Endodermal cell (in vitro differentiated cells): Measurements from ENCODE around the gene MYH13. TPM values are rescaled to one million over a fixed set of nuclear protein-coding genes. Genes with fewer than 3 reads are reported as not detected.

Source experiments
- DNase-seq: peaks from one replicate; pipeline ENCODE4 v3.0.0-alpha.2; 2017
- H3K27ac ChIP-seq: 2 replicates; pipeline ENCODE4 v1.5.1; 2013; ENCODE audit warnings: mild to moderate bottlenecking, low read depth, low read length, moderate library complexity
- H3K27me3 ChIP-seq: 2 replicates; pipeline ENCODE4 v1.6.1; 2013; ENCODE audit warnings: mild to moderate bottlenecking, low read length, moderate library complexity; ENCODE audit not compliant: insufficient read depth, control insufficient read depth, poor library complexity, severe bottlenecking
- H3K36me3 ChIP-seq: 2 replicates; pipeline ENCODE4 v1.7.0; 2013; ENCODE audit warnings: mild to moderate bottlenecking, low read length, moderate library complexity; ENCODE audit not compliant: control insufficient read depth, insufficient read depth
- H3K4me1 ChIP-seq: one replicate; pipeline ENCODE4 v1.7.0; 2013; ENCODE audit warnings: low read length; ENCODE audit not compliant: control insufficient read depth, insufficient read depth
- H3K4me3 ChIP-seq: 2 replicates; pipeline ENCODE4 v1.5.1; 2013; ENCODE audit warnings: mild to moderate bottlenecking, low read length, moderate library complexity
- H3K9ac ChIP-seq: 2 replicates; pipeline ENCODE4 v1.6.1; 2013; ENCODE audit warnings: mild to moderate bottlenecking, low read length, moderate library complexity; ENCODE audit not compliant: poor library complexity, severe bottlenecking; ENCODE audit errors: extremely low read depth
- H3K9me3 ChIP-seq: 2 replicates; pipeline ENCODE4 v1.6.1; 2013; ENCODE audit warnings: mild to moderate bottlenecking, low read length, moderate library complexity; ENCODE audit not compliant: control insufficient read depth
- H3K27ac Mint-ChIP-seq: 2 replicates; pipeline ENCODE4 v1.8.0; 2020; ENCODE audit warnings: mixed read lengths
- H3K27me3 Mint-ChIP-seq: 2 replicates; pipeline ENCODE4 v1.8.0; 2021; ENCODE audit warnings: mild to moderate bottlenecking, mixed read lengths; ENCODE audit not compliant: insufficient read depth
- H3K36me3 Mint-ChIP-seq: 2 replicates; pipeline ENCODE4 v1.8.0; 2020; ENCODE audit warnings: low read depth, mixed read lengths
- H3K4me1 Mint-ChIP-seq: 2 replicates; pipeline ENCODE4 v1.8.0; 2020; ENCODE audit warnings: mixed read lengths
- H3K4me3 Mint-ChIP-seq: 2 replicates; pipeline ENCODE4 v1.8.0; 2020; ENCODE audit warnings: mild to moderate bottlenecking, moderate library complexity, mixed read lengths
- H3K9me3 Mint-ChIP-seq: 2 replicates; pipeline ENCODE4 v1.8.0; 2020; ENCODE audit warnings: mild to moderate bottlenecking, mixed read lengths
- WGBS, 2 experiments: methylation state at CpG; one replicate each; pipeline versions ENCODE4 v1.1.5 to v1.1.7; 2013; ENCODE audit warnings: missing lambda C conversion rate in 2 of 2, mixed read lengths in 1 of 2; ENCODE audit not compliant: insufficient coverage in 1 of 2, insufficient read length in 1 of 2; 5-methylcytosine and 5-hydroxymethylcytosine counted together
- total RNA-seq, 2 donors: library from RNA; stranded (reverse); fragmentation: NEBNext Ultra II Directional in 1 of 2; extraction: Animal tissue kit (Norgen Biotek cat#: 25700) in 1 of 2; gene quantifications; 2 replicates in 1 of 2; 3 replicates in 1 of 2; pipeline ENCODE4 v1.2.1, GENCODE V29; 2021
- TF ChIP-seq, protein P1 (sequence below): fragments of 200-600 bp; sonication (generic); conservative IDR thresholded peaks from 2 replicates; pipeline ENCODE4 v1.5.0; 2021; ENCODE audit warnings: antibody characterized with exemption, mild to moderate bottlenecking

The MYH13 gene
- total RNA-seq, 2 donors from 2014 or later = not detected

DNA sequence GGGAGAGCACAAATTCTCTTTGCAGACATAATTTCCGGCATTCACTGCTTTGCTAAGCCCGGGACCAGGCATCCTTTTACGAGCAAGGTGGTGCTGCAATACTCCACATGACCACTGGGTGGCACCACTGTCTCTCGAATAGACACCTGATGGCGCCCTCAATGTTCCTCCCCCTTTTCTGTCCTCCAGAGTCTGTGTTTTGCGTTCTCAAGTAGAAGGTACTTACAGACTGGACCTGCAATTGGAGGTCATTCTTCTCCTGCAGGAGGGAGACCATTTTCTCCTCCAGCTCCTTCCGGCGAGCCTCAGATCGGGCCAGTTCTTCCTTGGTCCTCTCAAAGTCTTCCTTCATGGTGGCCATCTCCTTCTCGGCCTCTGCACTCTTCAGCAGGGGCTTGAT lies 45.2 kb downstream of the MYH13 start:
- DNase-seq = peak; percentile 98
- H3K4me1 Mint-ChIP-seq = peaks cover 1% of the 10 kb centered on the region
- H3K9ac ChIP-seq = no peak overlapping the region
- no peaks in the 10 kb centered on the region for H3K36me3 Mint-ChIP-seq
- TF ChIP-seq, protein P1, sequence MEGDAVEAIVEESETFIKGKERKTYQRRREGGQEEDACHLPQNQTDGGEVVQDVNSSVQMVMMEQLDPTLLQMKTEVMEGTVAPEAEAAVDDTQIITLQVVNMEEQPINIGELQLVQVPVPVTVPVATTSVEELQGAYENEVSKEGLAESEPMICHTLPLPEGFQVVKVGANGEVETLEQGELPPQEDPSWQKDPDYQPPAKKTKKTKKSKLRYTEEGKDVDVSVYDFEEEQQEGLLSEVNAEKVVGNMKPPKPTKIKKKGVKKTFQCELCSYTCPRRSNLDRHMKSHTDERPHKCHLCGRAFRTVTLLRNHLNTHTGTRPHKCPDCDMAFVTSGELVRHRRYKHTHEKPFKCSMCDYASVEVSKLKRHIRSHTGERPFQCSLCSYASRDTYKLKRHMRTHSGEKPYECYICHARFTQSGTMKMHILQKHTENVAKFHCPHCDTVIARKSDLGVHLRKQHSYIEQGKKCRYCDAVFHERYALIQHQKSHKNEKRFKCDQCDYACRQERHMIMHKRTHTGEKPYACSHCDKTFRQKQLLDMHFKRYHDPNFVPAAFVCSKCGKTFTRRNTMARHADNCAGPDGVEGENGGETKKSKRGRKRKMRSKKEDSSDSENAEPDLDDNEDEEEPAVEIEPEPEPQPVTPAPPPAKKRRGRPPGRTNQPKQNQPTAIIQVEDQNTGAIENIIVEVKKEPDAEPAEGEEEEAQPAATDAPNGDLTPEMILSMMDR = peak; percentile 95
- H3K36me3 ChIP-seq = no peaks in the 10 kb centered on the region
- peaks cover 4% of the 10 kb centered on the region for H3K27me3 Mint-ChIP-seq
- no peak overlapping the region for H3K27ac ChIP-seq
- H3K4me3 Mint-ChIP-seq = no peak overlapping the region
- no peaks in the 10 kb centered on the region for H3K4me1 ChIP-seq
- H3K9me3 ChIP-seq = no peaks in the 10 kb centered on the region
- H3K27me3 ChIP-seq = no peaks in the 10 kb centered on the region
- H3K4me3 ChIP-seq = no peak overlapping the region
- H3K9me3 Mint-ChIP-seq = no peaks in the 10 kb centered on the region
- H3K27ac Mint-ChIP-seq = no peak overlapping the region
- 19 to 51% methylated on average over 6 to 10 of the region's 10 CpGs for WGBS, 2 experiments

DNA sequence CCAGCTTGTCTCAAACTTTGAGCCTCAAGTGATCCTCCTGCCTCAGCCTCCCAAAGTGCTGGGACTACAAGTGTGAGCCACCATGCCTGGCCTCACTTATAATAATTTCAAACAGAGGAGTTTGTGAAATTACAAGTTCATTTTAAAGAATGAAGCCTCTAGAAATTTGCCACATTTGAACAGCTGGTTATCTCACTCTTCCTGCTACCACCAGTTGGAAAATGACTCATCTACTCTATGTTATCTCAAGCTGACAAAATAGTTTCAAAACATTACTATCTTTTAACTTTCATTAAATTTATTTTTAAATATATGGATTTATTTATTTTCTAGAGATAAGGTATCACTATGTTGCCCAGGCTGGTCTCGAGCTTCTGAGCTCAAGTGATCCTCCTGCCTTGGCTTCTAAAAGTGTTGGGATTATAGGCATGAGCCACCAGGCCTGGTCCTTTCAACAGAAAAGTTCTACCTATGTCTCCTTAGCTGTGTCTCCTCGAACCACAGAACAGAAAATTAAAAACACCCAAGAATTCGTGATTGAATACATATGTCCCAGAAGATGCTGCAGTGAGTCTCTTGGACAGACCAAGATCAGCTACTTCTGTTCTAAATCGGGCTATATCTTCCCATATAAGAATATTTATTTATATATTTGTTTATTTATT lies 47.6 kb downstream of the MYH13 start:
- DNase-seq = no peak
- H3K4me3 Mint-ChIP-seq = no peak overlapping the region
- TF ChIP-seq, protein P1 = no peak
- Histone ChIP-seq H3K9ac (no peak overlapping the region), H3K27ac (no peak overlapping the region), H3K4me3 (no peak overlapping the region), H3K9me3 (no peaks in the 10 kb centered on the region), H3K4me1 (no peaks in the 10 kb centered on the region), H3K36me3 (no peaks in the 10 kb centered on the region), H3K27me3 (no peaks in the 10 kb centered on the region)
- H3K27ac Mint-ChIP-seq = no peak overlapping the region
- peaks cover 1% of the 10 kb centered on the region for H3K4me1 Mint-ChIP-seq
- no peaks in the 10 kb centered on the region for H3K36me3 Mint-ChIP-seq
- H3K9me3 Mint-ChIP-seq = no peaks in the 10 kb centered on the region
- WGBS, 2 experiments = 94 to 100% methylated on average over 1 to 3 of the region's 4 CpGs
- peaks cover 4% of the 10 kb centered on the region for H3K27me3 Mint-ChIP-seq

DNA sequence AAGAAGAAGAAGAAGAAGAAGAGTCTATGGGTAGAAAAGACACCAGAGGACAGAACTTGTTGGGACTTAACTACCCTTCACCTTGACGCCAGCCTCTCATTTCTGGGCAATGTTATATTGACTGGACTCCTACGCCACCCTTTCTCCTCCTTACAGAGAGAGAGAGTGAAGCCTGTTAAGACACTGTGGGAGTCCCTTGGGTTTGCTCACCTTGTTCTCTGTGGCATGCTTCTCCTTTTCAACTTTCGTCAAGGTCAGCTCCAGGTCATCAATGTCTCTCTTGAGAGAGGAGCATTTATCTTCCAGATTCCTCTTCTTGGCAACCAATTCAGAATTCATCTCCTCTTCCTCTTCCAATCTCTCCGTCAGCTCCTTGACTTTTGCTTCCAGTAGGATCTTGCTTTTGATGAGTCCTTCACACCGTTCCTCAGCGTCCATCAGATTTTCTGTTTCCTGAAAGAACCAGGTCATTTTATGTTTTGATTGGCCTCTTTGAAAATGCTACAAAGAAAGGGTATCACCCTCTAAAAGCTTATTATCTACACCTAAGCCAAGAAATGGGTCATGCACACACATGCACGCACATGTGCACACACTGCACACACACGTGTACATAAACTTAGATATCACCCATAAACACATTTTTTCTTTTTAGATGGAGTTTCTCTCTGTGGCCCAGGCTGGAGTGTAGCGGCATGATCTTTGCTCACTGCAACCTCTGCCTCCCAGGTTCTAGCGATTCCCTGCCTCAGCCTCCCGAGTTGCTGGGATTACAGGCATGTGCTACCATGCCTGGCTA lies 48.8 kb downstream of the MYH13 start:
- Mint-ChIP-seq H3K27ac (no peak overlapping the region), H3K27me3 (peaks cover 4% of the 10 kb centered on the region), H3K4me1 (peaks cover 1% of the 10 kb centered on the region), H3K4me3 (no peak overlapping the region), H3K36me3 (no peaks in the 10 kb centered on the region), H3K9me3 (no peaks in the 10 kb centered on the region)
- H3K9me3 ChIP-seq = no peaks in the 10 kb centered on the region
- H3K27me3 ChIP-seq = no peaks in the 10 kb centered on the region
- TF ChIP-seq, protein P1 = no peak
- H3K4me3 ChIP-seq = no peak overlapping the region
- 81 to 84% methylated on average over 8 to 11 of the region's 11 CpGs for WGBS, 2 experiments
- H3K27ac ChIP-seq = no peak overlapping the region
- no peaks in the 10 kb centered on the region for H3K36me3 ChIP-seq
- DNase-seq = no peak
- H3K4me1 ChIP-seq = no peaks in the 10 kb centered on the region
- H3K9ac ChIP-seq = no peak overlapping the region
